HepG2 (cell line): ENCODE data around the gene RUSF1. TPM values are rescaled to one million over a fixed set of nuclear protein-coding genes. Genes with fewer than 3 reads are reported as not detected.

Source experiments
- ARID5B ChIP-seq: IDR thresholded peaks from 2 replicates; pipeline ENCODE4 v1.4.0; 2020; ENCODE audit warnings: mild to moderate bottlenecking, missing genetic modification reagents
- ATF2 ChIP-seq: sonication (generic); formaldehyde crosslinking; IDR thresholded peaks from 2 replicates; pipeline ENCODE4 v1.4.0; 2020; ENCODE audit warnings: missing genetic modification reagents
- ATF7-NPFF ChIP-seq: sonication (generic); formaldehyde crosslinking; IDR thresholded peaks from 2 replicates; pipeline ENCODE4 v1.8.1; 2023; ENCODE audit warnings: mild to moderate bottlenecking, low read depth, missing genetic modification reagents, moderate library complexity
- ELF3 ChIP-seq: IDR thresholded peaks from 2 replicates; pipeline ENCODE4 v1.6.1; 2016; ENCODE audit warnings: missing genetic modification reagents, missing compliant biosample characterization
- ETS1 ChIP-seq: sonication (generic); formaldehyde crosslinking; IDR thresholded peaks from 2 replicates; pipeline ENCODE4 v1.4.0; 2020; ENCODE audit warnings: missing genetic modification reagents
- FOXA3 ChIP-seq: IDR thresholded peaks from 2 replicates; pipeline ENCODE4 v1.6.1; 2016; ENCODE audit warnings: missing genetic modification reagents, missing compliant biosample characterization
- GABPA ChIP-seq, 2 experiments: IDR thresholded peaks; 2 replicates each; pipeline ENCODE4 v1.6.1; 2011 to 2016; ENCODE audit warnings: low read depth in 2 of 2, low read length in 1 of 2, missing biosample characterization in 1 of 2, missing genetic modification characterization in 1 of 2
- HIVEP1 ChIP-seq: sonication (generic); formaldehyde crosslinking; IDR thresholded peaks from 2 replicates; pipeline ENCODE4 v1.4.0; 2020; ENCODE audit warnings: mild to moderate bottlenecking, missing genetic modification reagents
- JARID2 ChIP-seq: sonication (generic); formaldehyde crosslinking; IDR thresholded peaks from 2 replicates; pipeline ENCODE4 v1.8.1; 2023; ENCODE audit warnings: missing genetic modification reagents, inconsistent platforms; ENCODE audit not compliant: insufficient replicate concordance
- KLF6 ChIP-seq: IDR thresholded peaks from 2 replicates; pipeline ENCODE4 v1.8.0; 2016; ENCODE audit warnings: missing biosample characterization, missing genetic modification reagents
- MTERF4 ChIP-seq: sonication (generic); formaldehyde crosslinking; IDR thresholded peaks from 2 replicates; pipeline ENCODE4 v1.8.0; 2023; ENCODE audit warnings: mild to moderate bottlenecking, missing genetic modification reagents
- NR2F6 ChIP-seq, 2 experiments: IDR thresholded peaks; 2 replicates each; pipeline ENCODE4 v1.6.1; 2016; ENCODE audit warnings: antibody characterized with exemption in 1 of 2, mild to moderate bottlenecking in 1 of 2
- RELA ChIP-seq: sonication (generic); formaldehyde crosslinking; IDR thresholded peaks from 2 replicates; pipeline ENCODE4 v1.4.0; 2020; ENCODE audit warnings: missing genetic modification reagents
- RXRA ChIP-seq: sonication (generic); formaldehyde crosslinking; IDR thresholded peaks from 2 replicates; pipeline ENCODE4 v1.5.1; 2020; ENCODE audit warnings: missing genetic modification reagents
- SIN3A ChIP-seq: IDR thresholded peaks from 2 replicates; pipeline ENCODE4 v1.6.1; 2011; ENCODE audit warnings: low read depth, mild to moderate bottlenecking, control low read depth, low read length, borderline replicate concordance
- ZNF136 ChIP-seq: sonication (generic); formaldehyde crosslinking; IDR thresholded peaks from 2 replicates; pipeline ENCODE4 v1.8.1; 2022; ENCODE audit warnings: low read depth, mild to moderate bottlenecking, moderate library complexity, missing genetic modification reagents
- ZNF263 ChIP-seq: sonication (generic); formaldehyde crosslinking; IDR thresholded peaks from 2 replicates; pipeline ENCODE4 v1.4.0; 2020; ENCODE audit warnings: missing genetic modification reagents
- ZNF382 ChIP-seq: sonication (generic); formaldehyde crosslinking; IDR thresholded peaks from 2 replicates; pipeline ENCODE4 v1.5.0; 2020; ENCODE audit warnings: missing genetic modification reagents, mild to moderate bottlenecking, borderline replicate concordance
- ZNF543 ChIP-seq: sonication (generic); formaldehyde crosslinking; IDR thresholded peaks from 2 replicates; pipeline ENCODE4 v1.4.0; 2020; ENCODE audit warnings: mild to moderate bottlenecking, missing genetic modification reagents
- ZNF619 ChIP-seq: sonication (generic); formaldehyde crosslinking; IDR thresholded peaks from 2 replicates; pipeline ENCODE4 v1.4.0; 2020; ENCODE audit warnings: mild to moderate bottlenecking, missing genetic modification reagents
- ZNF75D ChIP-seq: sonication (generic); formaldehyde crosslinking; IDR thresholded peaks from 2 replicates; pipeline ENCODE4 v1.8.1; 2023; ENCODE audit warnings: missing genetic modification reagents, mild to moderate bottlenecking, borderline replicate concordance
- ZNF772 ChIP-seq: sonication (generic); formaldehyde crosslinking; IDR thresholded peaks from 2 replicates; pipeline ENCODE4 v1.5.0; 2020; ENCODE audit warnings: mild to moderate bottlenecking, missing genetic modification reagents
- ZNF792 ChIP-seq: IDR thresholded peaks from 2 replicates; pipeline ENCODE4 v1.6.1; 2016
- polyA plus RNA-seq, 8 experiments: library from polyadenylated mRNA; depleted of rRNA in 3 of 8; stranded (reverse) in 7 of 8; unstranded in 1 of 8; fragments of >200 nt; fragmentation: Illumina TruSeq in 4 of 8; extraction: Trizol in 4 of 8; gene quantifications; 2 replicates each; pipeline versions ENCODE4 v1.2.1 to v1.2.3, GENCODE V29; 2011 to 2016; ENCODE audit warnings: low read depth in 4 of 8, missing spikeins in 1 of 8, mixed read lengths in 1 of 8; ENCODE audit not compliant: insufficient read depth in 1 of 8
- total RNA-seq, 5 experiments: library from RNA; depleted of rRNA; stranded (reverse); fragments of >200 nt; fragmentation: Illumina TruSeq; extraction: Trizol; gene quantifications; 2 replicates each; pipeline ENCODE4 v1.2.3, GENCODE V29; 2016; ENCODE audit warnings: low read depth in 1 of 5

RUSF1 gene
- total and polyA plus RNA-seq, 2 of the 13 experiments (the other 11 are each of a cell fraction or from before 2014, with no cell fraction given) = 40.8 to 50.2 TPM

GRCh38 chr16:31484491-31485171 lies 23.6 kb downstream of the RUSF1 start (continued):
- TF ChIP-seq ZNF136 (CRISPR knock-in tag) = 0 out of 2 replicates have a peak, but pooled peaks have one; percentile 21
- peak; percentile 85 for TF ChIP-seq ZNF792 (CRISPR knock-in tag)
- TF ChIP-seq ARID5B (CRISPR knock-in tag) = peak; percentile 66
- peak; percentile 44; the same call in 1 of the 2 replicates for TF ChIP-seq ATF2 (CRISPR knock-in tag)
- peak; percentile 84 for TF ChIP-seq ELF3
- TF ChIP-seq ZNF772 (CRISPR knock-in tag) = peak; percentile 50; the same call in 1 of the 2 replicates
- TF ChIP-seq RELA (CRISPR knock-in tag) = peak; percentile 72; the same call in 1 of the 2 replicates
- no peak for TF ChIP-seq ZNF75D (CRISPR knock-in tag)
- TF ChIP-seq ZNF263 (CRISPR knock-in tag) = peak; percentile 65; the same call in 1 of the 2 replicates
- peak; percentile 73; the same call in 1 of the 2 replicates for TF ChIP-seq ZNF619 (CRISPR knock-in tag)
- no peak for TF ChIP-seq ZNF382 (CRISPR knock-in tag)
- TF ChIP-seq ATF7-NPFF (CRISPR knock-in tag) = no peak
- peak; percentile 52; the same call in 1 of the 2 replicates for TF ChIP-seq SIN3A
- TF ChIP-seq MTERF4 (CRISPR knock-in tag) = 0 out of 2 replicates have a peak, but pooled peaks have one; percentile 36
- 0 out of 2 replicates have a peak, but pooled peaks have one; percentile 33 for TF ChIP-seq ETS1 (CRISPR knock-in tag)
- TF ChIP-seq GABPA (IDR thresholded peaks at IDR 0.05; ENCODE audit: low read depth, low read length) = no peak
- peak; percentile 43; the same call in 1 of the 2 replicates for TF ChIP-seq GABPA (CRISPR knock-in tag; IDR thresholded peaks at IDR 0.05; ENCODE audit: low read depth)
- no peak for TF ChIP-seq JARID2 (CRISPR knock-in tag)
- peak; percentile 84; the same call in 1 of the 2 replicates for TF ChIP-seq ZNF543 (CRISPR knock-in tag)
- no peak for TF ChIP-seq HIVEP1
- TF ChIP-seq KLF6 = 0 out of 2 replicates have a peak, but pooled peaks have one; percentile 51
- peak; percentile 64 for TF ChIP-seq RXRA (CRISPR knock-in tag)
- TF ChIP-seq FOXA3 = peak; percentile 52
- TF ChIP-seq NR2F6 (IDR thresholded peaks at IDR 0.05) = no peak
- peak; percentile 65 for TF ChIP-seq NR2F6 (CRISPR knock-in tag; IDR thresholded peaks at IDR 0.05)
